PC-3 (cell line): ENCODE results near the gene LGALS9. TPM values are rescaled to one million over a fixed set of nuclear protein-coding genes. Genes with fewer than 3 reads are reported as not detected.
"Not testable (repeated sequence)": the region's sequence is repeated elsewhere in the genome, so short reads cannot be mapped to it uniquely, and the experiment has no call there.

ENCODE experiments used
- ATAC-seq: fragments of 200-7000 bp; cut with Tn5 transposase; 2 replicates; pipeline ENCODE4 v1.9.1; 2020; ENCODE audit warnings: mild to moderate bottlenecking, moderate library complexity
- BruUV-seq: library from RNA; stranded (reverse); fragments of 400-500 nt; replicated peaks from 2 replicates; lab custom pipeline; 2021; lab: Mats Ljungman, UMichigan
- CTCF ChIA-PET: fragments of 300-600 bp; sonication (Branson Sonifier 250); formaldehyde crosslinking; loops from one replicate; lab custom pipeline; 2022; ENCODE audit warnings: antibody characterized with exemption; lab: Charles Lee
- POLR2A ChIA-PET: fragments of 300-600 bp; sonication (Branson Sonifier 250); formaldehyde crosslinking; loops from one replicate; lab custom pipeline; 2022; ENCODE audit warnings: antibody characterized with exemption; ENCODE audit not compliant: unreplicated experiment; lab: Charles Lee
- DNase-seq: peaks from one replicate; pipeline ENCODE4 v3.0.0-alpha.2; 2015
- H2AFZ ChIP-seq: fragments of 300-600 bp; sonication (generic); 2 replicates; pipeline ENCODE4 v1.6.0; 2016; ENCODE audit warnings: antibody characterized with exemption, low read length
- H3F3A ChIP-seq: fragments of 300-600 bp; sonication (generic); one replicate; pipeline ENCODE4 v1.6.0; 2017; ENCODE audit warnings: antibody characterized with exemption, low read length, control low read depth, mild to moderate bottlenecking; ENCODE audit not compliant: unreplicated experiment
- H3K27ac ChIP-seq: fragments of 300-600 bp; sonication (generic); 2 replicates; pipeline ENCODE4 v1.5.1; 2016; ENCODE audit warnings: mild to moderate bottlenecking, low read length
- H3K27me3 ChIP-seq: fragments of 300-600 bp; sonication (generic); 2 replicates; pipeline ENCODE4 v1.6.1; 2016; ENCODE audit warnings: low read length, mixed read lengths
- H3K36me3 ChIP-seq: fragments of 300-600 bp; sonication (generic); 2 replicates; pipeline ENCODE4 v1.6.1; 2016; ENCODE audit warnings: low read depth, mixed run types, low read length, mixed read lengths
- H3K4me1 ChIP-seq: fragments of 300-600 bp; sonication (generic); 2 replicates; pipeline ENCODE4 v1.5.1; 2016; ENCODE audit warnings: low read length; ENCODE audit not compliant: insufficient read depth
- H3K4me2 ChIP-seq: fragments of 300-600 bp; sonication (generic); 2 replicates; pipeline ENCODE4 v1.6.0; 2016; ENCODE audit warnings: low read length
- H3K4me3 ChIP-seq: fragments of 300-600 bp; sonication (generic); 2 replicates; pipeline ENCODE4 v1.5.1; 2016; ENCODE audit warnings: mild to moderate bottlenecking, low read length, mixed read lengths
- H3K79me2 ChIP-seq: fragments of 300-600 bp; sonication (generic); 2 replicates; pipeline ENCODE4 v1.6.1; 2017; ENCODE audit warnings: low read length, mixed read lengths
- H3K9ac ChIP-seq: fragments of 300-600 bp; sonication (generic); 2 replicates; pipeline ENCODE4 v1.6.0; 2016; ENCODE audit warnings: mild to moderate bottlenecking, low read length
- H3K9me2 ChIP-seq: fragments of 300-600 bp; sonication (generic); replicated peaks from 2 replicates; pipeline ENCODE4 v1.6.1; 2016; ENCODE audit warnings: mixed run types, low read length, mixed read lengths
- H3K9me3 ChIP-seq: fragments of 300-600 bp; sonication (generic); 2 replicates; pipeline ENCODE4 v1.6.1; 2016; ENCODE audit warnings: low read length, mixed read lengths
- H4K20me1 ChIP-seq: fragments of 300-600 bp; sonication (generic); 2 replicates; pipeline ENCODE4 v1.6.1; 2016; ENCODE audit warnings: low read length, mixed read lengths
- CTCF ChIP-seq: fragments of 300-600 bp; sonication (generic); conservative IDR thresholded peaks from 2 replicates; pipeline ENCODE4 v1.5.1; 2017; ENCODE audit warnings: antibody characterized with exemption, low read depth, mild to moderate bottlenecking, low read length
- EZH2 ChIP-seq: fragments of 300-600 bp; sonication (generic); IDR thresholded peaks from one replicate; pipeline ENCODE4 v1.6.1; 2017; ENCODE audit warnings: antibody characterized with exemption, mild to moderate bottlenecking, low read length; ENCODE audit not compliant: unreplicated experiment
- EZH2phosphoT487 ChIP-seq: fragments of 300-600 bp; sonication (generic); IDR thresholded peaks from 2 replicates; pipeline ENCODE4 v1.6.1; 2018; ENCODE audit warnings: mild to moderate bottlenecking, antibody characterized with exemption, low read length, borderline replicate concordance
- intact Hi-C: fragments of 100-400 bp; cut with micrococcal nuclease; formaldehyde crosslinking; loops from 2 replicates; pipeline ENCODE4 v1.9.0; 2023
- total RNA-seq: library from RNA; depleted of rRNA; stranded (reverse); fragments of >200 nt; gene quantifications from 2 replicates; pipeline ENCODE4 v1.2.3, GENCODE V29; 2014

The LGALS9 gene
- total RNA-seq, 1 experiment from 2014 or later = 1.1 TPM

GRCh38 chr17:27677191-27677590 is 46.2 kb downstream of the LGALS9 start:
- no peak for TF ChIP-seq CTCF
- no peak for TF ChIP-seq EZH2
- TF ChIP-seq EZH2phosphoT487 = no peak
- CTCF ChIA-PET = no interaction called here
- Histone ChIP-seq H3K4me2 (no peak overlapping the region), H3K79me2 (no peaks in the 10 kb centered on the region), H3K36me3 (no peaks in the 10 kb centered on the region), H3K9me2 (no peaks in the 10 kb centered on the region), H2AFZ (no peak overlapping the region), H3K4me1 (no peaks in the 10 kb centered on the region), H3K27me3 (peaks cover 4% of the 10 kb centered on the region), H3F3A (no peaks in the 10 kb centered on the region), H3K9ac (no peak overlapping the region), H3K9me3 (no peaks in the 10 kb centered on the region), H3K27ac (no peak overlapping the region), H3K4me3 (no peak overlapping the region), H4K20me1 (no peaks in the 10 kb centered on the region)
- ATAC-seq (no peak), DNase-seq (no peak)
- no TSS peak for BruUV-seq
- intact Hi-C loops = no loop called here
- POLR2A ChIA-PET = no interaction called here

- DNase-seq, H3K4me3 ChIP-seq, H3K27ac ChIP-seq, H2AFZ ChIP-seq, CTCF ChIA-PET, H3K9me3 ChIP-seq, H3F3A ChIP-seq, H3K4me2 ChIP-seq, ATAC-seq, H3K9ac ChIP-seq, POLR2A ChIA-PET, H3K9me2 ChIP-seq, intact Hi-C loops, H3K36me3 ChIP-seq, H4K20me1 ChIP-seq, H3K4me1 ChIP-seq, BruUV-seq, H3K27me3 ChIP-seq, H3K79me2 ChIP-seq: not testable (repeated sequence)
Measured at GRCh38 chr17:27686322-27686721, 55.3 kb downstream of the LGALS9 start.

DNA sequence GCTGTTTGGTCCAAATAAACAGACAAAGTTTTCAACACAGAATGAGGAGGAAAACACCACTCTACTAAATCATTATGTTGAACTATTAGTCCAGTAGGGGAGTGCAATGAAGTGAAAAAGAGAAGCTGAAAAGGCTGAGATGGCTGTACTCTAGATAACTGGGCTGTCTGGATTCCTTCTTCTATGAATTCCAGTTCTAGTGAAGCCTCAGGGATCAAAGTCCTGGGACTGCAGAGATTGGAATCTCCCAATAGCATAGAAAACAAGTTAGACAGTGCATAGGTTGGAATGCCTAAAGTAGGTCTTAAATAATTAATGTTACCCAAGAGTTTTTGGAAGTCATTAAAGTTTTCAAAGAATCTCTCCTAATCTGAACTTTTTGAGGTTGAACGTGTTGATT is 59.9 kb downstream of the LGALS9 start:
- TF ChIP-seq EZH2 (no peak), CTCF (no peak), EZH2phosphoT487 (no peak)
- no peaks in the 10 kb centered on the region for H3K36me3 ChIP-seq
- 0 out of 2 replicates have a peak, but pooled peaks cover 6% of the 10 kb centered on the region for H3K9me3 ChIP-seq
- H2AFZ ChIP-seq = no peak overlapping the region
- no peaks in the 10 kb centered on the region for H3K79me2 ChIP-seq
- DNase-seq (no peak), ATAC-seq (no peak)
- CTCF ChIA-PET = no interaction called here
- POLR2A ChIA-PET = no interaction called here
- H3K27me3 ChIP-seq = no peaks in the 10 kb centered on the region
- no peak overlapping the region for H3K4me3 ChIP-seq
- intact Hi-C loops = no loop called here
- no peak overlapping the region for H3K9ac ChIP-seq
- H4K20me1 ChIP-seq = no peaks in the 10 kb centered on the region
- H3K4me2 ChIP-seq = no peak overlapping the region
- no peaks in the 10 kb centered on the region for H3K9me2 ChIP-seq
- H3K4me1 ChIP-seq = no peaks in the 10 kb centered on the region
- H3F3A ChIP-seq = no peaks in the 10 kb centered on the region
- H3K27ac ChIP-seq = no peak overlapping the region
- no TSS peak for BruUV-seq

- H3K4me3 ChIP-seq, H3K9me2 ChIP-seq, H3F3A ChIP-seq, intact Hi-C loops, CTCF ChIA-PET, H3K4me1 ChIP-seq, H3K36me3 ChIP-seq, H2AFZ ChIP-seq, H3K27me3 ChIP-seq, H3K79me2 ChIP-seq, H3K4me2 ChIP-seq, H3K27ac ChIP-seq, ATAC-seq, BruUV-seq, H3K9ac ChIP-seq, DNase-seq, POLR2A ChIA-PET, H4K20me1 ChIP-seq, H3K9me3 ChIP-seq: not testable (repeated sequence)
Measured at GRCh38 chr17:27695254-27695814, 64.3 kb downstream of the LGALS9 start.
